SHP77 treated with DMSO at 0.1 percent for 48 hours (cell line): ENCODE results near the gene KDM5C.

Experiments
- DNase-seq: peaks from one replicate; lab custom pipeline; 2025; lab: John Stamatoyannopoulos, UW

KDM5C gene

DNA sequence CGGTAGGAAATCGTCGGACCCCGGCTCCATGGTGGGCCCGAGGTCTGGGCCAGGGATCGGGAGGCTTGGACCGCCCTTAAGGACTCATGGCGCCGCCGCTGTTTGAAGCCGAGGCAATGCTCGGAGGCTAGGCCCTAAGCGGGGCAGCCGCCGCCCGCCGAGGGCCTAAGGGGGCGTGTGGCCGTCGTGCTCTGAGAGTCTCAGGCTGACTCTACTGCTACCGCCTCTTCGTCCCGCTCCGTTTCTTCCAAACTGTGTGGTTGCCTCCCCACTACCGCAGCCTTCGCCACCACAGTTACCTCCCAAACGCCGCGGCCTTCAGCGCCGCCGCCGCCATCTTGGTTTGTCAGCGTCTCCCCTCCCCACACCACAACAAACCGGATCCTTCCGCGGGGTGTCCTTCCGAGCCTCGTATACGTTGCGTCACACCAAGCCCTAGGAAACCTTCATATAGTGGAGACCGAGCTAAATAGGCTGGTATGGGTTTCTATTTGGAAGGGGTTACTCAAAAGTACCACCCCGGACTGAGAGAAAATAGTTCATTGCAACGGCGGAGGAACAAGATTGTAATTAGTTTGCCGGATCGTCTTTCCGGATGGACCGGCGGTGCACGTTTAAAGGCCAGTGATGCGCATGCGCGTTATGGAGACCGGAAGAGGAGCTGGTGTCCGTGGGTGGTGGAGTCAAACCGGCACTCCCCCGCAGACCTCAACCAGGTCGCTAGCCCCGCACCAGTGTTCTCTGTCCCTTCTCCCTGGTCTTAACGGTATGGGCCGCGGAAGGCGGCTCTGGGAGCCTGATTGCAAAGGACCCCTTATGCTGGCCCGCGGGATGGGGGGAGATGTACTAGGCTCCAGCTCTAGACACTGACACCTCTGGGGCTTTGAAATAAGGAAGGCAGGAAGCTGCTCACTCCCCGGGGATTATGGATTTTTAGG, at the start of gene KDM5C:
KDM5C (minus strand) TSS at position 348 of the 938 bp plus-strand sequence; CDS start at position 30, 318 bp downstream.
- DNase-seq, result peak; percentile 94

DNA sequence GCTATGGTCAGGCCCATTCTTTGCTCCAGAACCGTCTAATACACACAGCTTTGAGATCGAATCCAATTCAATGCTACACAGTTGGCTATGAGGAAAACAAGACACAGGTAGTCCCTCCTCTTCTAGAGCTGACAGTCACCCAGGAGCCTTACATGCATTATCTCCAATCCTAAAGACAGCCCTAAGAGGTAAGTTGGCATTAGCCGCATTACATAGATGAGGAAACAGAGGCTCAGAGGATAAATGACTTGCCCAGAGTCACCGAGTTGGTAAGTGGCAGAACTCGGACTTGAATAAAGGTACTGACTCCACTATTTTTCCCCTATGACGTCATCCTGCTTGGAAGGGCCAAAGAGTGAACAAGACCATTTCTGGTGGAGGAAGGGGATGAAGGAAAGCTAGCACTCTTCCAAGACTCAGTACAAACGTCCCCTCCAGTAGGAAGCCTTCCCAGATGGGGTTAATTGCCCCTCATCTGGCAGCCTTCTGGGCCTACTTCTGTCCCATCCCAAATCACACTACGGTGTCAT, 47.9 kb upstream of the KDM5C start:
- no peak for DNase-seq

DNA sequence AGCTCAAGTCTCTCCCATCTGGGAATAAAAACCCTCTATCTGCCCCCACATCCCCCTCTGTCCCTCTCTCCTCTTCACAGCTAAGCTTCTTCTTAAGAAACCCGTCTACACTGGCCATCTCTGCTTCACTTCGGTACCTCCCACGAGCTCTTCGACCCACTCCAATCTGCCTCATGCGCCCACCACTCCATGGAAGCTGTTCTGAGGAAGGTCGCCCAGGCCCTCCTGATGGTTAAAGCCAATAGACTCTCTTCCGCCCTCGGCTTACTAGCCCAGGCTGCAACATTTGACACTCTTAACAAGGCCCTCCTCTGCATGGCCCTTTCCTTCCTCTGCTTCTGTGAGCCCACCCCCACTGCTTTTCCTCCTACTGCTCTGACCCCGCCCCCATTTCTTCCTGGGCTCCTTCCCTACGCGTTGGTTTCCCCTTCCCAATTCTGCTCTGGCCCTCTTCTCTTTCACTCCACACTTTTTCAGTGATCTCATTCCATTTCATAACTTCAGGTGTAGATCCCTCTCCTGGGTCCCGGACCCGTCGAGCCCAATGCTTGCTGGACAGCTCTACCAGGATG, 44.6 kb upstream of the KDM5C start:
- no peak for DNase-seq

DNA sequence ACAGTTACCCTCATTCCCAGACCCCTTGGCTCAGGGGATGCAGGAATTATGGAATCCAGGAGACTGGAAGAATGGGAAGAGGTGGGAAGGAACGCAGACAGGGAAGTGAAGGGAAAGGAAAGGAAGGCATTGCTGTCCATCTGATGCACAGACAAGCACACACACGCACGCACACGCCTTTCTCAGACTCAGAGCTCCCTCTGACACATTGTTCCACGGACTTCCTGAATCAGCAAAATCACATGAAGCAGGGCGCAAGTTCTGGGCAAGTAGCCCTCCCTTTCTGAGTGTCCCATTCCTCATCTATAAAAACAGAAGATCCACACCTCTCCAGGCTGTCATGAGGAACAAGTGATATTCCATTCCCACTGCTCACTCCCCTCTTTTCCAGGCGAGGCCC, 43.2 kb upstream of the KDM5C start:
- no peak for DNase-seq

DNA sequence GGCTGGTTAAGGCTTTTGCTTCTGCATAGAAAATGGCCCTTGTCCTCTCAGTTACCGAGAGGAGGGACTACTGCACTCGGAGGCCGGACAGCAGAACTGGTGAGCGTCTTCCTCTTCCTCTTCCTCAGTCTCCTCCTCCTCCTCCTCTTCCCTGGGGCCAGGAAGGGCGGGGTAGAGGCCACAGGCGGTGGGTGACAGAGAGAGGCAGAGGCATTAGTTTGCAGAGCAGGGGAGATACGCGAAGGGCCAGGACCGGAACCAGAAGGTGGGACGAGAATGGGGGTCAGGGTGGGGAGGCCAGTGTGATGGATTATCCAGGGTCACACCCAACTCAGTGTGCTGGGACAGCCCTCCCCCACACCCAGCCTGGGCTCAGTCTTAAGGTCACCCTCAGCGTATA, 41.9 kb upstream of the KDM5C start:
- no peak for DNase-seq

DNA sequence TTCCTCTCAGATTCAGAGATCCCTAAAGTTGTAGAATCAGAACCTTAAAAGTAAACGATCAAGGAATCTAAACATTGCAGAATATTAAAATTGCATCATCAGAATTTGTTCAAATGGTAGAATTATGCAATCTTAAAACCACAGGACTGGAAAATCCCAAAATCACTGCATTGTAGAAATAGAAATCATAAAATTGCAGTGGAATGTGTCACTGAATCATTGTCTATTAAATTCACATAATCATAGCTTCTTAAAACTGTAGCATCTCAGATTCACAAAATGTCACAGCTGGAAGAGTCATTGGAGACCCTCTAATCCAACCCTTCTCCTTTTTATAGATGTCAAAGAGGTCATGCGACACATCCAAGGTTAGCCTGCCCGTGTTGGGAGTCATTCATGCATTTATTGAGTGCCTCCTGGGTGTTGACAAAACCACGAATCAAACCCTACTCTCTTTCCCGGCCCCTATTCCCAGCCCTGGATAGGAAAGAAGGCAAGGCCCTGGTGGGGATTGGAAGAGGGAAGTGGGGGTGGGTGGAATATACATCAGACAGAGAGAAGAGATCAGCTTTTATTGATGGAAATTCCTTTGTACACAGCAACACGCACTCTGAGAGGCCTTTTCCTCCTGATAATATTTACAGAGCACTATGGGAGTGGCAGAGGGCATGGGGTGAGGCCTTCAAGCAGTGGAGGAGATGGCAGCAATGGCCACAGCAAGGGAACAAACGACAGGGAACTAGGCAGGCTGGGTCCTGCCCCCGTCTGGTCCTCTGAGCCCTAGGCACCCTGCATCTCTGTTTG, 41.0 kb upstream of the KDM5C start:
- DNase-seq, result no peak

DNA sequence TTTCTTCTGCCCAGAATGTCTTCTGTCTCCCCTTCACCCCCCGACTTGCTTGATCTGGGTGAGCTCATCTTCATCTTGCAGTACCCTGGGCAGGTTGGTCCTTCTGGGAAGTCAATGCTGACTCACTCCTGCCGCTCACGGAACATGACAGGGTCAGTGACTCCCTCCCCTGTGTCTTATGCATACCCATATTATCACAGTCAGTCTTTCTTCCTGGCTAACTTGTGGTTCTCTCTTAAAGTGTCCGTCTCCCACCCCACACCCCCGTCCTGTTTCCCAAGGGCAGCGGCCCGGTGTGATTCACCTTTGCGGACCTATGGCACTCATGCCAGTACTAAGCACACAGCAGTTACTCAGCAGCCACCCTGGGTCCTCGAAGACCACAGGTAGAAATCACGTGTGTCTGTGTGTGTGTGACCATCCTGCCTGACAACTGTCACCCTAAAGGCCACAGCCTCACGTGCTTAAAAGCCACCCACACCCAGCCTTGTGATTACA, 38.6 kb upstream of the KDM5C start:
- no peak for DNase-seq

DNA sequence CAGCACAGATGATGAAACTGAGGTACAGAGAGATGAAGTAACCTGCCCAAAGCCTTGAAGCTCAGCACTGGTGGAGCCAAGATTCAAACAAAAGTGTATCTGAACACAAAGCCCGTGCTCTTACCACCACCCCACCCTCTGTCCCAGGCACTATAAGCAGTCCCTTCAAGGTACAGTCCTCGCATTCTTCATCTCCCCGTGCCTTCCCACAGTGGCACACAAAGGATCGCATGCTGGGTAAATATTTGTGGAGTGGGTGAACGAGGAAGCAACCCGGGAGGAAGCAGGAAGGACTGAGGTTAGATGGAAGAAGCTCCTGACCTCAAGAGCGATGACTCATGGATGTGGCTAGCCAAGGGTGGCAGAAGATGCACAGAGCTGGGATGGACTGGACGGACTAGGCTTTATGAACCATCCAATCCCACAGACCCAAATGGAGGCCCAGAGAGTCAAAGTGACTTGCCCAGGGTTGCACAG, 37.9 kb upstream of the KDM5C start:
- DNase-seq, result no peak

DNA sequence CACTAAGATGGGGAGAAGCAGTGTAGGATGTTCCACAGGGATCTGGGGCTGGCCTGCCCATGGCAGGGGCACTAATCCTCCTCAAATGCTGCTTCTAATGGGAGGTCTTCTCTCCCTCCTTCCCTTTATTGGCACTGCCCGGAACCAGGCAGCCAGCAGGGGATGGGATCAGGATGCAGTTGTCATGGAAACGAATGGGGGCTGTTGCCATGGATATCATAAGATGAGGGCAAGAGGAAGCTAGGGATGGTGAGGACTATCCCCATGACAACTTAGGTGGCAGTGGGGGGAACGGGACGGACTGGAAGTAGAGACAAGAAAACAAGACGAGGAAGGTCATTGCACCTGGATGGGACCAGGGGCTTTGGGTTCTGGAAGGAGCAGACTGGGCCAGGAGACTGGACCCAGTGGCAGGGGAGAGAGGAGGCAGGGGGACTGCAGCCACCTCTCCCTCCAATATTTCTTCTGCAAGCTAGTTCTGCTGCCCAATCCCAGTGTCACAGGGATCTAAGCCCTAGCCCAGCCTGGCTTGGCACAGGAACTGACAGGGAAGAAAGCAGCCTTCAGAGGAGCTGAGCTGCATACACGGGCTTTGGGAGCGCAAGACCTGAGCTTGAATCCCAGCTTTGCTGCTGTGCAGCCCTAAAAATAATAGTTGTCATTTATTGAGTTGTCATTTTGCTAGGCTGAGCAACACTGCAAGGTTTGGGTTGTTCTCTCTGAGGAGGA, 37.3 kb upstream of the KDM5C start:
- DNase-seq, result no peak

DNA sequence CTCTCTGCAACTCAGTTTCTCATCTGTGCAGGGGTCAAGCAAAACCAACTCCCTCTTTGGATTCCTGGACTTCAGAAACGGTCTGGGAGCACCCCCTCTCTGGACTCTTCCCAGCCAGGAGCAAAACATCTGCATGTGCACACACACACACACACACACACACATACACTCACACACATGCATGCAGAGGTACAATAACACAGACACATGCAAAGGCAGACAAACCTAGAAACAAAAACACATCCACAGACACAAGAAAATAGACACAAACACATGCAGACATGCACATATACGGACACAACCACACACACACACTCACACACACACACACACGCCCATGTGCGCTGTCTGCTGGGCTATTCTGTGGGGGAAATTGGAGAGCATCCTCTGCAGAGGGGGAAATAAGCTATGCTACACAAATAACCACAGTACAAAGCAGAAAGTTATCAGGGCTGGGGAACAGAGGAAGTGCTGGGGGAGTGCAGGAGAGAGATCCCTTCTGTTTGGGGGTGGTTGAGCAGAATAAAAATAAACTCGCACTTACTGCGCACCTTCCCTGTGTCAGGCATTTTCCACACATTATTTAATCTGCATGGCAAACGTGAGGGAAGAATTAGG, 36.5 kb upstream of the KDM5C start:
- no peak for DNase-seq

DNA sequence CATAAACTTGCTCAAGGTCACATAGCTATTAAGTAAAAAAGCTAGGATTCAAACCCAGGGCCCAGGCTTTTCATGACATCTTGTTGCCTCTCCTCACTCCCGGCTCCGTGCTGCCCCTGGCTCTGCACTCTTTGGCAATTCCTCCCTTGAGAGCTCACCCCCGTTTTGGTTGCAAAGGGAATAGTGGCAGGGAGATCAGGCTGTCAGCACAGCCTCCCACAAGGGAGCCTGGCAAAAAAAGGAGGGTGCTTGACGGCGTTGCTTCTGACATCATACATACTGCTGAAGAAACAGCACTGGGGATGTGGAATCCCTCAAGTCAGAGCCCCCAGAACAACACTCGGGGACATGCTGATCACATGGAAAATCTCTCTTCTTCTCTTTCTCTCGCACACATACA, 35.8 kb upstream of the KDM5C start:
- DNase-seq, result no peak

DNA sequence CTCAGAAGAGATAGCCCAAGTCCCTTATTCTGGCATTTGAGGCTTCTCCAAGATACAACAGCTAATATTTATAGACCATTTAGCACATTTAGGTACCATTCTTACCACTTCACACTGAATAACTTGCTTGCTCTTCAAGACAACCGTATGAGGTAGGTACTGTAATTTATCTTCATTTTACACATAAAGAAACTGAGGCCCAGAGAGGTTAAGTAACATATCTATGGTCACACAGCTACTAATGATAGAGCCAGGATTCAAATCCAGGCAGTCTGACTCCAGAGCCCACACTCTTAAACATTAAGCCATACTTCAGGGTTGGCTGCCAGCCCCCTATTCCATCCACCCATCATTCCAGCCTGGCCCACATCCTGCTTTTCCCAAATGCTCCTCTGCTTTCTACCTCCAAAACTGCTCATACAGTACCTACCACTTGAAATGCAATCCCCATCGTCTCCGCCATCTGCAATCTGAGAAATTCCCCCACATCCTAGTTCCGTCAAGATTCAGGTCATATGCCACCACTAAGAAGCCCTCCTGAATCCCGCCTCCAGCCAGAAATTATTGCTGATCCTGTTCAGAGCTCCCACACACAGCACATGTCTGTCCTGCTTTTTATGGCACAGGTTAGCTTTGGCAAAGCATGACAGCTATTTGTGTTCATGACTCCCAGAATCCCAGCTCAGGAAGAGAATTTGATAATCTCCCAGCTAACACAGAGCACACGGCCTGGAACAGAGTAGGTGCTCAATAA, 32.8 kb upstream of the KDM5C start:
- no peak for DNase-seq

DNA sequence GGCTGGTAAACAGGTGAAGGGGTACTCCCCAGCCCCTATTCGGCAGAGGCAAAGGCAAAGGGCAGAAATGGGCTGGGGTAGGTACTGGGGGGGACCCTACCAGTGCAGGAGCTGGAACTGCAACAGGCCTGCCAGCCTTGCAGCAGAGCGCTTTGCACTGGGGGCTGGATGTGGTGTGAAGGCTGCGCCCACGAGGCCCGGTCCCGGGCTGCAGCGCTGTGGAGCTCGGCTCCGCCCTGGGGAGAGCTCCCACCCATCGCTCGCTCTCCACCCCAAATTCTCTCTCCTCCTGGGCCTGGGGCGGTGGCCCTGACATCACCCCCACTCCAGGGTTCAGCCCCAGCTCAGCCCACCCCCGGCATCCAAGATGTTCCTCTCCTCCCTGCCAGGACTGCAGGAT, 32.2 kb upstream of the KDM5C start:
- DNase-seq, result no peak

DNA sequence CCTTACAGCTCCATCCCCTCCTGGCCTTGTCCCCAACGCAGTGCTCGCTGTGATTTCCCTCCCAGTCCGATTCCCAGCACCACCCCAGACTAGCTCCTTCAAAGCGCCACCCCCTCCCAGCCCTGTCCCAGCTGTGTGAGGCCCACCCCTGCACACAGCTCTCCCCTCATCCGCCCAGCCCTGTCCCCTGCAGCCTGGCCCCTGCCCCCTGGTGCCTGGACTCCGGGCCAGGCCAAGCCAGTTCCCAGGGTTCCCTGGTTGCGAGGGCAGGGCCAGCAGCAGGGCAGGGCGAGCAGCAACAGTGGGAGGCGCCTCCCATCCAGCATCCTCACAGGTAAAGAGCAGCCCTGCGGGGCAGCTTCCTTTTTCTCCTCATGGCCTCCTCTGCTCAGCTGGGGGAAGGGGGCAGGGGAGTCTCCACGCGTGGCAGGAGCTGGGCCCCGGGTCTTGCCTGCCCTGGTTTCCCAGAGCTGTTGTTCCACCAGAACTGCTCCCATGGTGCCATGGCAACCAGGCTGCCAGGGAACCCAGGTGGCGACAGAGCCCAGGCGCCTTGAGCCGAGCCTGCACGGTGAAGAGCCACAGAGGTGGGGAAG, 31.5 kb upstream of the KDM5C start:
- DNase-seq, result no peak

DNA sequence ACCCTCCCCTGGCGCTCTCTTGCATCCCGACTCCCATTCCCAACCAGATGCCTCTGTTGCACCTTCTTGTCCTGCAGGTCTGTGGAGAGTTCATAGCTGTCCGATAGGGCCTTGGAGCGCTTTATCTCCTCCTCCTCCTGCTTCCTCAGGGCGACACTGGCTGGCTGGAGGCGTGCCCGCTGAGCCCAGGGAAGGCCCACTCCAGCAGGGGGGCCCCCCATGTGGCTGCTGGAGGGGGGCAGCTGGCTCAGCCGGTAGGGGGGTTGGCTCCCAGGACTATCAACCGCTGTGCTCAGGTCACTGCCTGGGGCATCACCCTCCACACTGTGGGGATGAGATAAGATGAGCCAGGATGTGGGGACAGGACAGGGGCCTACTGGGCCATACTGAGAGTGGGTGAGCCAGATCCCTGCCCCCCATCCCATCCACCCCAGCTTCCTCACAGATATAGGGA, 30.8 kb upstream of the KDM5C start:
- DNase-seq, result no peak

DNA sequence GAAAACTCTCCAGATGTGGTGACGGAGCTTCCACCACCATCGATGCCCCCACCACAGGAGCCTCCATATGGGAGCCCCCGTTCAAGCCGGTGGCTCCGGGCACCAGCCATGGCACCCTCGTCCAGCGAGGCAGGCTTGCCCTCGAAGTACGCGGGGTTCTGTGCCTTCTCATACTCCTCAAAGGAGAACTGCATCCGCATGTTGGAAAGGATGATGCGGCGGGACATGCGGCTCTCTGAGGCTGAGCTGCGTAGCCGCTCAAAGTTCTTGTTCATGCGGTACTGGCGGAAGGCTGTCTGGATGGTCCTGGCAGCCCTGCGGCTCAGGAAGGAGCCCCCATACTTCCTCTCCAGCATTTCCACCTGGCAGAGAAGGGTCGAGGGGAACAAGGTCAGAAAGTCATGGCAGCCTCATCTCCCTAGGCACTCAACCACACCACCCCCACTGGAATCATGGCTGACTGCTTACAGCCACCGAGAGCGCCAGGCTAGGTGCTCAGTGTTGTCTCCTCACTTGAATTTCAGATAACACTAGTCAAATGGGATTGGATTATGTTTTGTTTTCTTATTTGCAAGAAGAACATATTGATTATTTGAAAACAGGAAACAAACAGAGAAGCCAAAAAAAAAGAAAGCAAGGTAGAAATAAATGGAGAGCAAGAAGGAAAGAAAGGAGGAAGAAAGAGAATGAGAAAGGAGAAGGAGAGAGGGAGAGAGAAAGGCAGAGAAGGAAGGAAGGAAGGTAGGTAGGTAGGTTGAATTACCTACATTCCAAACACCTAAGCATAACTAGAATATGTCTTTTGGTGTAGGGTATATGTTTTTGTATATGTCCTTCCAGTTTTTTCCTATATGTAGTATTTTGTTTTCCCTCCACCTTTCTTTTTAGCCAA, 29.8 kb upstream of the KDM5C start:
- no peak for DNase-seq

DNA sequence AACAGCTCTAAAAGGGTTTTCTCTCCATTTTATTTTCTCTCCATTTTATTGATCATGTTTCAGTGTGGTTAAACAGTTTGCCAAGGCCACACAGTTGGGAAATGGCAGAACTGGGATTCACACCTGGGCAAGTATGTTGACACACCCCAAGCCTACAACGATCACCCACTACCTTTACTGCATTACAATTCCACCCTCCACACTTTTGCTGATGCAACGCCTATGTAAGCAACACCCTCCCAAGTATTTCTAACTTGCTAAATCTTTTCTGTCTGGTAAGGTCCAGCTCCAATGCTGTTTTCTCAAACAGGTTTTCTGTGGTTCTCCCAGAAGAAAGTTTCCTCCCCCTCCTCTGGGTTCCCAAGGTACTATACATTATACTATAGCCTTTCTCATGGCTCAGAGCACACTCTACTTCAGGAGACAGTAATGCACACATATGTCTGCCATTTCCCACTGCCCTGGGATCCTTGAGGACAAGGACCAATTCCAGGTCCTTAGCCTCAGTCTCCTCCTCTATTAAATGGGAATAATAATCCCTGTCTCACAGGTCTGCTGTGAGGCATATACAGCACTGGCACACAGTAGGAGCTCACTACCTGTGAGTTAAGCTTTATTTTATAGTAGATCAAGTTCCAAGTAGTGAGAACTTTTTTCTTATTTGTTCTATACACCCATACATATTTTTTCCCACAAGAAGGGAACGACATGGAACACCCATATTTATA, 28.4 kb upstream of the KDM5C start:
- no peak for DNase-seq

DNA sequence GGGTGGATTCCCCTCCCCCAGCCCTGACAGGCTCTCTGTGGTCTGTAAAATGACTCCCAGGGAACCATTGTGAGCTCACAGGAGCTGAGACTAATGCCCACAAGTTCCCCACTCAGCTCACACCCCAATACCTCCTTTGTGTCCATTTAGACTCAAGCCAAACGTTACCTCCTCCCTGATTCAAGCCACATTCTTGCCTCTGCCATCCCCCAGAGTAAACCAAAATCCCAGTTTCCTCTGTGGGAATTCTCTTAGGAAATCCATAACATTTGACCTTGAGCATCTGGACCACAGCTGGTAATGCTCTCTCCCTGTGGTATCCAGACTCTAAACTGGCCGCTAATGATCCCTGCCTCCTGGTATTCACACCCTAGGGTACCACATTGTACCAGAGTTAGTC, 26.3 kb upstream of the KDM5C start:
- no peak for DNase-seq
